GM23338 (cell line): ENCODE measurements around the gene MNX1.

Experiments used
- CTCF ChIP-seq, 2 experiments: fragments of 200-600 bp in 1 of 2; sonication (generic) in 1 of 2; conservative IDR thresholded peaks; 2 replicates each; pipeline versions ENCODE4 v1.5.1 to v1.6.1; 2016 to 2017; ENCODE audit warnings: antibody characterized with exemption in 2 of 2, low read depth in 2 of 2, mild to moderate bottlenecking in 2 of 2, moderate library complexity in 1 of 2
- EZH2 ChIP-seq: fragments of 200-600 bp; sonication (generic); IDR thresholded peaks from one replicate; pipeline ENCODE4 v1.8.0; 2017; ENCODE audit warnings: antibody characterized with exemption, mild to moderate bottlenecking, low read depth; ENCODE audit not compliant: unreplicated experiment
- EZH2phosphoT487 ChIP-seq: fragments of 200-600 bp; sonication (generic); IDR thresholded peaks from one replicate; pipeline ENCODE4 v1.8.1; 2018; ENCODE audit warnings: antibody characterized with exemption; ENCODE audit not compliant: unreplicated experiment
- POLR2AphosphoS5 ChIP-seq: IDR thresholded peaks from 2 replicates; pipeline ENCODE4 v1.6.1; 2016; ENCODE audit warnings: antibody characterized with exemption, low read depth

DNA sequence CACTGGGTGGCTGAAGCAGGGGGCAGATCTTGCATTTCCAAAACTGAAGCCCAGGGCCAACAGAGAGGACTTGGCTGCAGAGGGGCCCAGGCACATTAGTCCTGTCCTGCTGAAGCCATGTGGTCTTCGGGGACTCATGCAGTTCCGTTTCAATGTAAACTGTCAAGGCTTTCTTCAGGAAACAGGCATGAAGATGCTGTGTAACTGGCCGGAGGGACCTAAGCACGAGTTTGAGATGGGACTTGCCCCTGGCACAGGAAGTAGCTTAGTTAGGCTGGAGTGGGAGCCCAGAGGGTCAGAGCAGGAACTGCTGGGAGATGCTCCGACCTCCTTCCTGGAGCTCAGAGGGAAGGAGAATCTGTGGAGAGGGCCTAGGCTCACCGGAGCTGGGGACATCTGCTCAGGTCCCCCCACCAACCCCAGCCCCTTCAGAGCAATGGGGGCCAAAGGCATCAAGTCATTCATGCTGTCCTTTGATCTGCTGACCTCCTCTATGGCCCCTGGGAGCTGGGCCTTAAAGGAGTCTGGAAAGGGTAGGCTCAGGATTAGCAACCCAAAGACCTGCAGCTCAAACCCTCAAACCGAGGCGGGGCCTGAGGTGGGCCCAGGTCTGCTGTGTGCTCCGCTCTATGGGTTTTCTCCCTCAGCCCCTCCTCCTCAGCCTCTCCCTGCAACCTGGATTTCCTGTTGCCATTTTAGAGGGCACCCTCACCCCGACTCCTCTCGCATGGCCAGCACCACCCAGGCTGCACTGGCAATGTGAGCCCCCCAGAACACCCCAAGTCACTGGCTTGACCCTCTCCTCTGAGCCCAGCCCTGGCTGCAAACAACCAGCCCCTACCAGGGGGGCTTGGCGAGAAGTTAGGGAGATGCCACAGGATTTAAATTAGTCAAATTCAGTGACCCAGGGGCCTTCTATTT lies 4.4 kb upstream of the MNX1 start:
- TF ChIP-seq CTCF (conservative IDR thresholded peaks at IDR 0.05; ENCODE audit: low read depth in 2 of 2) (no peak), EZH2phosphoT487 (no peak), POLR2AphosphoS5 (no peak), EZH2 (no peak)
